ENCODE results near the gene NCKAP5.
A peak's percentile ranks its signal among the peaks of the same experiment; 100 is the strongest.

The NCKAP5 gene

GRCh38 chr2:133568172-133568571 lies at the start of gene NCKAP5:
TSS of gene NCKAP5 (minus strand) at chr2:133568463. CDS start at chr2:133517526, 50,937 bp downstream.
- H3K9ac ChIP-seq (ENCODE audit: low read depth in 1 of 2, low read length in 2 of 2), result peak within 1 kb of the TSS; percentile 38 to 43
- peak within 1 kb of the TSS; percentile 50 to 57 for H3K4me3 ChIP-seq (ENCODE audit: low read depth in 1 of 2, low read length in 2 of 2)
- no peaks in the 10 kb centered on the region for H3K27me3 ChIP-seq (ENCODE audit: control insufficient read depth in 1 of 2, insufficient read depth in 2 of 2, low read length in 2 of 2)
- no peak within 1 kb of the TSS for H3K27ac ChIP-seq (ENCODE audit: low read depth, low read length)
- H3K36me3 ChIP-seq (ENCODE audit: control insufficient read depth in 1 of 2, insufficient read depth in 2 of 2, low read length in 2 of 2), result no peaks in the 10 kb centered on the region
- no peaks in the 10 kb centered on the region for H3K9me3 ChIP-seq (ENCODE audit: control insufficient read depth in 1 of 2, low read length in 2 of 2)
- peaks cover 13 to 18% of the 10 kb centered on the region in 2 donors for H3K4me1 ChIP-seq (ENCODE audit: control insufficient read depth in 1 of 2, insufficient read depth in 2 of 2, low read length in 2 of 2)

- Histone ChIP-seq H3K36me3 (ENCODE audit: control insufficient read depth in 1 of 2, insufficient read depth in 2 of 2, low read length in 2 of 2) (no peaks in the 10 kb centered on the region), H3K4me3 (ENCODE audit: low read depth in 1 of 2, low read length in 2 of 2) (no peak overlapping the region), H3K27me3 (ENCODE audit: control insufficient read depth in 1 of 2, insufficient read depth in 2 of 2, low read length in 2 of 2) (no peaks in the 10 kb centered on the region), H3K4me1 (ENCODE audit: control insufficient read depth in 1 of 2, insufficient read depth in 2 of 2, low read length in 2 of 2) (no peaks in the 10 kb centered on the region), H3K9me3 (ENCODE audit: control insufficient read depth in 1 of 2, low read length in 2 of 2) (no peaks in the 10 kb centered on the region), H3K9ac (ENCODE audit: low read depth in 1 of 2, low read length in 2 of 2) (no peak overlapping the region), H3K27ac (ENCODE audit: low read depth, low read length) (no peak overlapping the region)
These were observed 41.4 kb upstream of the NCKAP5 start for GRCh38 chr2:133609664-133610063.

GRCh38 chr2:133608291-133608690 lies 40.0 kb upstream of the NCKAP5 start:
- H3K27ac ChIP-seq (ENCODE audit: low read depth, low read length), result no peak overlapping the region
- no peaks in the 10 kb centered on the region for H3K4me1 ChIP-seq (ENCODE audit: control insufficient read depth in 1 of 2, insufficient read depth in 2 of 2, low read length in 2 of 2)
- H3K36me3 ChIP-seq (ENCODE audit: control insufficient read depth in 1 of 2, insufficient read depth in 2 of 2, low read length in 2 of 2), result no peaks in the 10 kb centered on the region
- no peak overlapping the region for H3K9ac ChIP-seq (ENCODE audit: low read depth in 1 of 2, low read length in 2 of 2)
- H3K27me3 ChIP-seq (ENCODE audit: control insufficient read depth in 1 of 2, insufficient read depth in 2 of 2, low read length in 2 of 2), result no peaks in the 10 kb centered on the region
- no peaks in the 10 kb centered on the region for H3K9me3 ChIP-seq (ENCODE audit: control insufficient read depth in 1 of 2, low read length in 2 of 2)
- no peak overlapping the region for H3K4me3 ChIP-seq (ENCODE audit: low read depth in 1 of 2, low read length in 2 of 2)

- Histone ChIP-seq H3K4me3 (ENCODE audit: low read depth in 1 of 2, low read length in 2 of 2) (no peak overlapping the region), H3K27me3 (ENCODE audit: control insufficient read depth in 1 of 2, insufficient read depth in 2 of 2, low read length in 2 of 2) (no peaks in the 10 kb centered on the region), H3K36me3 (ENCODE audit: control insufficient read depth in 1 of 2, insufficient read depth in 2 of 2, low read length in 2 of 2) (no peaks in the 10 kb centered on the region), H3K27ac (ENCODE audit: low read depth, low read length) (no peak overlapping the region), H3K4me1 (ENCODE audit: control insufficient read depth in 1 of 2, insufficient read depth in 2 of 2, low read length in 2 of 2) (no peaks in the 10 kb centered on the region), H3K9me3 (ENCODE audit: control insufficient read depth in 1 of 2, low read length in 2 of 2) (no peaks in the 10 kb centered on the region), H3K9ac (ENCODE audit: low read depth in 1 of 2, low read length in 2 of 2) (no peak overlapping the region)
These were observed 39.4 kb upstream of the NCKAP5 start for GRCh38 chr2:133607679-133608078.

GRCh38 chr2:133606616-133607015 lies 38.4 kb upstream of the NCKAP5 start:
- Histone ChIP-seq H3K9me3 (ENCODE audit: control insufficient read depth in 1 of 2, low read length in 2 of 2) (no peaks in the 10 kb centered on the region), H3K27ac (ENCODE audit: low read depth, low read length) (no peak overlapping the region), H3K9ac (ENCODE audit: low read depth in 1 of 2, low read length in 2 of 2) (no peak overlapping the region), H3K4me1 (ENCODE audit: control insufficient read depth in 1 of 2, insufficient read depth in 2 of 2, low read length in 2 of 2) (no peaks in the 10 kb centered on the region), H3K36me3 (ENCODE audit: control insufficient read depth in 1 of 2, insufficient read depth in 2 of 2, low read length in 2 of 2) (no peaks in the 10 kb centered on the region), H3K27me3 (ENCODE audit: control insufficient read depth in 1 of 2, insufficient read depth in 2 of 2, low read length in 2 of 2) (no peaks in the 10 kb centered on the region), H3K4me3 (ENCODE audit: low read depth in 1 of 2, low read length in 2 of 2) (no peak overlapping the region)

- H3K9ac ChIP-seq (ENCODE audit: low read depth in 1 of 2, low read length in 2 of 2), result no peak overlapping the region
- no peak overlapping the region for H3K4me3 ChIP-seq (ENCODE audit: low read depth in 1 of 2, low read length in 2 of 2)
- no peaks in the 10 kb centered on the region for H3K36me3 ChIP-seq (ENCODE audit: control insufficient read depth in 1 of 2, insufficient read depth in 2 of 2, low read length in 2 of 2)
- no peaks in the 10 kb centered on the region for H3K4me1 ChIP-seq (ENCODE audit: control insufficient read depth in 1 of 2, insufficient read depth in 2 of 2, low read length in 2 of 2)
- no peaks in the 10 kb centered on the region for H3K9me3 ChIP-seq (ENCODE audit: control insufficient read depth in 1 of 2, low read length in 2 of 2)
- H3K27me3 ChIP-seq (ENCODE audit: control insufficient read depth in 1 of 2, insufficient read depth in 2 of 2, low read length in 2 of 2), result no peaks in the 10 kb centered on the region
- H3K27ac ChIP-seq (ENCODE audit: low read depth, low read length), result no peak overlapping the region
These were observed 37.5 kb upstream of the NCKAP5 start for GRCh38 chr2:133605766-133606137.

GRCh38 chr2:133605011-133605765 lies 36.9 kb upstream of the NCKAP5 start:
- Histone ChIP-seq H3K4me3 (ENCODE audit: low read depth in 1 of 2, low read length in 2 of 2) (no peak overlapping the region), H3K9ac (ENCODE audit: low read depth in 1 of 2, low read length in 2 of 2) (no peak overlapping the region)

GRCh38 chr2:133603109-133603508 lies 34.8 kb upstream of the NCKAP5 start:
- Histone ChIP-seq H3K9ac (ENCODE audit: low read depth in 1 of 2, low read length in 2 of 2) (no peak overlapping the region), H3K27me3 (ENCODE audit: control insufficient read depth in 1 of 2, insufficient read depth in 2 of 2, low read length in 2 of 2) (no peaks in the 10 kb centered on the region), H3K27ac (ENCODE audit: low read depth, low read length) (no peak overlapping the region), H3K9me3 (ENCODE audit: control insufficient read depth in 1 of 2, low read length in 2 of 2) (no peaks in the 10 kb centered on the region), H3K36me3 (ENCODE audit: control insufficient read depth in 1 of 2, insufficient read depth in 2 of 2, low read length in 2 of 2) (no peaks in the 10 kb centered on the region), H3K4me3 (ENCODE audit: low read depth in 1 of 2, low read length in 2 of 2) (no peak overlapping the region), H3K4me1 (ENCODE audit: control insufficient read depth in 1 of 2, insufficient read depth in 2 of 2, low read length in 2 of 2) (no peaks in the 10 kb centered on the region)

More at GRCh38 chr2:133605011-133605765, 36.9 kb upstream of the NCKAP5 start:
- no peaks in the 10 kb centered on the region for H3K36me3 ChIP-seq (ENCODE audit: control insufficient read depth in 1 of 2, insufficient read depth in 2 of 2, low read length in 2 of 2)
- no peaks in the 10 kb centered on the region for H3K27me3 ChIP-seq (ENCODE audit: control insufficient read depth in 1 of 2, insufficient read depth in 2 of 2, low read length in 2 of 2)
- no peaks in the 10 kb centered on the region for H3K4me1 ChIP-seq (ENCODE audit: control insufficient read depth in 1 of 2, insufficient read depth in 2 of 2, low read length in 2 of 2)
- no peaks in the 10 kb centered on the region for H3K9me3 ChIP-seq (ENCODE audit: control insufficient read depth in 1 of 2, low read length in 2 of 2)
- no peak overlapping the region for H3K27ac ChIP-seq (ENCODE audit: low read depth, low read length)

GRCh38 chr2:133602538-133602937 lies 34.3 kb upstream of the NCKAP5 start:
- no peaks in the 10 kb centered on the region for H3K27me3 ChIP-seq (ENCODE audit: control insufficient read depth in 1 of 2, insufficient read depth in 2 of 2, low read length in 2 of 2)
- H3K4me1 ChIP-seq (ENCODE audit: control insufficient read depth in 1 of 2, insufficient read depth in 2 of 2, low read length in 2 of 2), result no peaks in the 10 kb centered on the region
- no peaks in the 10 kb centered on the region for H3K36me3 ChIP-seq (ENCODE audit: control insufficient read depth in 1 of 2, insufficient read depth in 2 of 2, low read length in 2 of 2)
- no peaks in the 10 kb centered on the region for H3K9me3 ChIP-seq (ENCODE audit: control insufficient read depth in 1 of 2, low read length in 2 of 2)
- H3K9ac ChIP-seq (ENCODE audit: low read depth in 1 of 2, low read length in 2 of 2), result no peak overlapping the region
- no peak overlapping the region for H3K27ac ChIP-seq (ENCODE audit: low read depth, low read length)
- H3K4me3 ChIP-seq (ENCODE audit: low read depth in 1 of 2, low read length in 2 of 2), result no peak overlapping the region

- no peak overlapping the region for H3K9ac ChIP-seq (ENCODE audit: low read depth in 1 of 2, low read length in 2 of 2)
- no peaks in the 10 kb centered on the region for H3K4me1 ChIP-seq (ENCODE audit: control insufficient read depth in 1 of 2, insufficient read depth in 2 of 2, low read length in 2 of 2)
- H3K27me3 ChIP-seq (ENCODE audit: control insufficient read depth in 1 of 2, insufficient read depth in 2 of 2, low read length in 2 of 2), result no peaks in the 10 kb centered on the region
- H3K27ac ChIP-seq (ENCODE audit: low read depth, low read length), result no peak overlapping the region
- H3K9me3 ChIP-seq (ENCODE audit: control insufficient read depth in 1 of 2, low read length in 2 of 2), result no peaks in the 10 kb centered on the region
- no peaks in the 10 kb centered on the region for H3K36me3 ChIP-seq (ENCODE audit: control insufficient read depth in 1 of 2, insufficient read depth in 2 of 2, low read length in 2 of 2)
- H3K4me3 ChIP-seq (ENCODE audit: low read depth in 1 of 2, low read length in 2 of 2), result no peak overlapping the region
These were observed 32.1 kb upstream of the NCKAP5 start for GRCh38 chr2:133600266-133600928.
